GM23338 (cell line): ENCODE measurements around the gene KIF25. TPM values are rescaled to one million over a fixed set of nuclear protein-coding genes. Genes with fewer than 3 reads are reported as not detected.

Experiments used
- ATAC-seq: fragments of 200-7000 bp; cut with Tn5 transposase; 3 replicates; pipeline ENCODE4 v1.9.1; 2020
- DNase-seq: peaks from one replicate; pipeline ENCODE4 v3.0.0-alpha.2; 2015; ENCODE audit warnings: low spot score
- H2AFZ ChIP-seq: fragments of 200-600 bp; sonication (generic); 2 replicates; pipeline ENCODE4 v1.8.0; 2016; ENCODE audit warnings: antibody characterized with exemption, mild to moderate bottlenecking, moderate library complexity
- H3F3A ChIP-seq: fragments of 200-600 bp; sonication (generic); replicated peaks from 2 replicates; pipeline ENCODE4 v1.8.0; 2017; ENCODE audit warnings: antibody characterized with exemption, mixed run types, low read depth
- H3K27ac ChIP-seq: fragments of 200-600 bp; sonication (generic); 2 replicates; pipeline ENCODE4 v1.6.1; 2016; ENCODE audit warnings: low read depth
- H3K27me3 ChIP-seq: fragments of 200-600 bp; sonication (generic); 2 replicates; pipeline ENCODE4 v1.8.0; 2016; ENCODE audit warnings: mild to moderate bottlenecking, mixed run types, moderate library complexity; ENCODE audit not compliant: insufficient read depth
- H3K36me3 ChIP-seq: fragments of 200-600 bp; sonication (generic); 2 replicates; pipeline ENCODE4 v1.8.0; 2016; ENCODE audit warnings: mild to moderate bottlenecking; ENCODE audit not compliant: insufficient read depth
- H3K4me1 ChIP-seq: fragments of 200-600 bp; sonication (generic); 2 replicates; pipeline ENCODE4 v1.8.0; 2016; ENCODE audit warnings: mild to moderate bottlenecking, moderate library complexity; ENCODE audit not compliant: insufficient read depth
- H3K4me2 ChIP-seq: fragments of 200-600 bp; sonication (generic); 2 replicates; pipeline ENCODE4 v1.7.1; 2017; ENCODE audit warnings: mixed run types
- H3K4me3 ChIP-seq: fragments of 200-600 bp; sonication (generic); 2 replicates; pipeline ENCODE4 v1.6.1; 2016; ENCODE audit warnings: mixed run types
- H3K79me2 ChIP-seq: fragments of 200-600 bp; sonication (generic); replicated peaks from 2 replicates; pipeline ENCODE4 v1.8.0; 2017; ENCODE audit warnings: mild to moderate bottlenecking; ENCODE audit not compliant: insufficient read depth
- H3K9me2 ChIP-seq: fragments of 200-600 bp; sonication (generic); 2 replicates; pipeline ENCODE4 v1.8.0; 2017; ENCODE audit not compliant: insufficient read depth
- H4K20me1 ChIP-seq: fragments of 200-600 bp; sonication (generic); replicated peaks from 2 replicates; pipeline ENCODE4 v1.8.0; 2017; ENCODE audit warnings: mild to moderate bottlenecking; ENCODE audit not compliant: insufficient read depth
- H3K27ac Mint-ChIP-seq: 2 replicates; pipeline ENCODE4 v1.8.0; 2020; ENCODE audit warnings: inconsistent platforms, mild to moderate bottlenecking, moderate library complexity, mixed read lengths
- H3K27me3 Mint-ChIP-seq: 3 replicates; pipeline ENCODE4 v1.8.0; 2022; ENCODE audit warnings: low read depth, mild to moderate bottlenecking, moderate library complexity, mixed read lengths, inconsistent platforms; ENCODE audit not compliant: insufficient read depth, poor library complexity
- H3K36me3 Mint-ChIP-seq: 3 replicates; pipeline ENCODE4 v1.8.0; 2021; ENCODE audit warnings: low read depth, mild to moderate bottlenecking, inconsistent platforms, moderate library complexity, mixed read lengths
- H3K4me1 Mint-ChIP-seq: 3 replicates; pipeline ENCODE4 v1.8.0; 2020; ENCODE audit warnings: mild to moderate bottlenecking, inconsistent platforms, mixed read lengths
- H3K4me3 Mint-ChIP-seq: 3 replicates; pipeline ENCODE4 v1.8.0; 2021; ENCODE audit warnings: moderate library complexity, mild to moderate bottlenecking, inconsistent platforms, mixed read lengths
- H3K9me3 Mint-ChIP-seq: 3 replicates; pipeline ENCODE4 v1.8.0; 2020; ENCODE audit warnings: moderate library complexity, mild to moderate bottlenecking, inconsistent platforms, mixed read lengths
- EZH2 ChIP-seq: fragments of 200-600 bp; sonication (generic); IDR thresholded peaks from one replicate; pipeline ENCODE4 v1.8.0; 2017; ENCODE audit warnings: antibody characterized with exemption, mild to moderate bottlenecking, low read depth; ENCODE audit not compliant: unreplicated experiment
- EZH2phosphoT487 ChIP-seq: fragments of 200-600 bp; sonication (generic); IDR thresholded peaks from one replicate; pipeline ENCODE4 v1.8.1; 2018; ENCODE audit warnings: antibody characterized with exemption; ENCODE audit not compliant: unreplicated experiment
- JUNB ChIP-seq: IDR thresholded peaks from one replicate; pipeline ENCODE4 v1.6.1; 2016; ENCODE audit warnings: antibody characterized with exemption; ENCODE audit not compliant: unreplicated experiment
- NANOG ChIP-seq: IDR thresholded peaks from 2 replicates; pipeline ENCODE4 v1.6.1; 2016; ENCODE audit warnings: antibody characterized with exemption, borderline replicate concordance
- POLR2AphosphoS5 ChIP-seq: IDR thresholded peaks from 2 replicates; pipeline ENCODE4 v1.6.1; 2016; ENCODE audit warnings: antibody characterized with exemption, low read depth
- STAT1 ChIP-seq: IDR thresholded peaks from one replicate; pipeline ENCODE4 v1.6.1; 2016; ENCODE audit warnings: antibody characterized with exemption; ENCODE audit not compliant: unreplicated experiment
- ZNF114 ChIP-seq: fragments of 250-450 bp; sonication (Bioruptor Pico); IDR thresholded peaks from 2 replicates; pipeline ENCODE4 v1.5.0; 2020; ENCODE audit warnings: mild to moderate bottlenecking, moderate library complexity
- ZNF331 ChIP-seq: fragments of 250-450 bp; sonication (Bioruptor Pico); IDR thresholded peaks from 2 replicates; pipeline ENCODE4 v1.5.0; 2020; ENCODE audit warnings: low read depth, mild to moderate bottlenecking, moderate library complexity
- polyA plus RNA-seq: library from polyadenylated mRNA; unstranded; fragments of >200 nt; fragmentation: Nextera tagmentation; extraction: Ambion mirVana; gene quantifications from 2 replicates; pipeline ENCODE4 v1.2.1, GENCODE V29; 2016
- total RNA-seq: library from RNA; depleted of rRNA; stranded (reverse); fragments of >200 nt; shearing (Covaris generic); gene quantifications from 2 replicates; pipeline ENCODE4 v1.2.3, GENCODE V29; 2014
- TF ChIP-seq, protein P1 (sequence below): IDR thresholded peaks from one replicate; pipeline ENCODE4 v1.6.1; 2018; ENCODE audit warnings: antibody characterized with exemption; ENCODE audit not compliant: unreplicated experiment
- TF ChIP-seq, protein P2 (sequence below), 2 experiments: fragments of 200-600 bp in 1 of 2; sonication (generic) in 1 of 2; conservative IDR thresholded peaks; 2 replicates each; pipeline versions ENCODE4 v1.5.1 to v1.6.1; 2016 to 2017; ENCODE audit warnings: antibody characterized with exemption in 2 of 2, low read depth in 2 of 2, mild to moderate bottlenecking in 2 of 2, moderate library complexity in 1 of 2
- TF ChIP-seq, protein P3 (sequence below): IDR thresholded peaks from 2 replicates; pipeline ENCODE4 v1.6.1; 2016; ENCODE audit warnings: antibody characterized with exemption

Gene KIF25
- total and polyA plus RNA-seq, 2 experiments from 2014 or later = 0.69 to 0.76 TPM

DNA sequence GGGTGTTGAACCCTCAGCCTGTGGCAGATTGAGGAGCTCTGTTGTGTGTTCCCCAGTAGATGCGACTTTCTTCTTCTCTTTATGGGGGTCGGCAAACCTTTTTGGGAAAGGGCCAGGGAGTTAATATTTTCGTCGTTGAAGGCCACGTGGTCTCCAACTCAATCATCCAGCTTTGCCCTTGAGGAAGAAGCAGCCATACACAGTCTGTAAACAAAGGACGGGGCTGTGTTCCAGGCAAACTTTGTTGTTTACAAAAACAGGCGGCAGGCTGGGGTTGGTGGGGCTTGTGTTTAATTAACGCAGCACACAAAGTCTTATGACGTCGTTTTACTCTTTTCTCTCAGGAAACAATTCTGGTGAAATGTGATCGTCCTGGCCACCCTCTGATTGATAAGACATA, 20.2 kb downstream of the KIF25 start (continued):
- TF ChIP-seq ZNF331 (CRISPR knock-in tag) (no peak), EZH2 (no peak), POLR2AphosphoS5 (no peak), NANOG (no peak)
- TF ChIP-seq, protein P1, sequence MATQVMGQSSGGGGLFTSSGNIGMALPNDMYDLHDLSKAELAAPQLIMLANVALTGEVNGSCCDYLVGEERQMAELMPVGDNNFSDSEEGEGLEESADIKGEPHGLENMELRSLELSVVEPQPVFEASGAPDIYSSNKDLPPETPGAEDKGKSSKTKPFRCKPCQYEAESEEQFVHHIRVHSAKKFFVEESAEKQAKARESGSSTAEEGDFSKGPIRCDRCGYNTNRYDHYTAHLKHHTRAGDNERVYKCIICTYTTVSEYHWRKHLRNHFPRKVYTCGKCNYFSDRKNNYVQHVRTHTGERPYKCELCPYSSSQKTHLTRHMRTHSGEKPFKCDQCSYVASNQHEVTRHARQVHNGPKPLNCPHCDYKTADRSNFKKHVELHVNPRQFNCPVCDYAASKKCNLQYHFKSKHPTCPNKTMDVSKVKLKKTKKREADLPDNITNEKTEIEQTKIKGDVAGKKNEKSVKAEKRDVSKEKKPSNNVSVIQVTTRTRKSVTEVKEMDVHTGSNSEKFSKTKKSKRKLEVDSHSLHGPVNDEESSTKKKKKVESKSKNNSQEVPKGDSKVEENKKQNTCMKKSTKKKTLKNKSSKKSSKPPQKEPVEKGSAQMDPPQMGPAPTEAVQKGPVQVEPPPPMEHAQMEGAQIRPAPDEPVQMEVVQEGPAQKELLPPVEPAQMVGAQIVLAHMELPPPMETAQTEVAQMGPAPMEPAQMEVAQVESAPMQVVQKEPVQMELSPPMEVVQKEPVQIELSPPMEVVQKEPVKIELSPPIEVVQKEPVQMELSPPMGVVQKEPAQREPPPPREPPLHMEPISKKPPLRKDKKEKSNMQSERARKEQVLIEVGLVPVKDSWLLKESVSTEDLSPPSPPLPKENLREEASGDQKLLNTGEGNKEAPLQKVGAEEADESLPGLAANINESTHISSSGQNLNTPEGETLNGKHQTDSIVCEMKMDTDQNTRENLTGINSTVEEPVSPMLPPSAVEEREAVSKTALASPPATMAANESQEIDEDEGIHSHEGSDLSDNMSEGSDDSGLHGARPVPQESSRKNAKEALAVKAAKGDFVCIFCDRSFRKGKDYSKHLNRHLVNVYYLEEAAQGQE = no peak

DNA sequence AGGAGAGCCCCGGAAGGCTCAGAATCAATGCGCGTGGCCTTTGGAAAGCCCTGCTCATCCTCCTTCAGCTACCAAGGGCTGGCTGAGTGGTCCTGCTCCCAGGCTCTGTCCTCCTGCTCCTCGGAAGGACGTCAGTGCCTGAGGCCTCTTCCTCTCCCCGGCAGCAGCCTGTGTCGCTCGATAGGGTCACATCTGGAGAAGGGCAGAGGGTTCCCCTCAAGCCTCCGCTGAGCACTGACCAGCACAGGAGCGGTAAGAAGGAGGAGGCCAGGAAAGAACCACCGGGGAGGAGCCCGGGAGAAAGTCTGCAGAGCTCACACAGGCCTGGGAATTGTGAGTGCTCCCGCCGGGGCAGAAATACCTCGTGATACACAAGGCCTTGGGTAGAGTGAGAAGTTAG, 21.2 kb downstream of the KIF25 start:
- peaks cover 9% of the 10 kb centered on the region; the same call in 2 of the 3 replicates for H3K4me1 Mint-ChIP-seq
- no peak for ATAC-seq
- DNase-seq = no peak
- no peaks in the 10 kb centered on the region for H3K9me2 ChIP-seq
- no peak overlapping the region for H3K4me3 Mint-ChIP-seq
- H3K4me1 ChIP-seq = no peaks in the 10 kb centered on the region
- no peaks in the 10 kb centered on the region; the same call in 2 of the 3 replicates for H3K9me3 Mint-ChIP-seq
- no peak overlapping the region for H2AFZ ChIP-seq
- H3K27ac ChIP-seq = no peak overlapping the region
- no peaks in the 10 kb centered on the region for H3K27me3 Mint-ChIP-seq
- no peaks in the 10 kb centered on the region for H4K20me1 ChIP-seq
- no peak overlapping the region for H3K4me3 ChIP-seq
- H3K36me3 ChIP-seq = no peaks in the 10 kb centered on the region
- no peaks in the 10 kb centered on the region for H3K79me2 ChIP-seq
- H3F3A ChIP-seq = no peaks in the 10 kb centered on the region
- H3K36me3 Mint-ChIP-seq = no peaks in the 10 kb centered on the region
- H3K27me3 ChIP-seq = no peaks in the 10 kb centered on the region
- no peak overlapping the region for H3K27ac Mint-ChIP-seq
- no peak overlapping the region for H3K4me2 ChIP-seq
- TF ChIP-seq POLR2AphosphoS5 (no peak), EZH2 (no peak), JUNB (no peak), EZH2phosphoT487 (no peak), NANOG (no peak), ZNF114 (CRISPR knock-in tag) (no peak), STAT1 (no peak), ZNF331 (CRISPR knock-in tag) (no peak)
- TF ChIP-seq, protein P2, sequence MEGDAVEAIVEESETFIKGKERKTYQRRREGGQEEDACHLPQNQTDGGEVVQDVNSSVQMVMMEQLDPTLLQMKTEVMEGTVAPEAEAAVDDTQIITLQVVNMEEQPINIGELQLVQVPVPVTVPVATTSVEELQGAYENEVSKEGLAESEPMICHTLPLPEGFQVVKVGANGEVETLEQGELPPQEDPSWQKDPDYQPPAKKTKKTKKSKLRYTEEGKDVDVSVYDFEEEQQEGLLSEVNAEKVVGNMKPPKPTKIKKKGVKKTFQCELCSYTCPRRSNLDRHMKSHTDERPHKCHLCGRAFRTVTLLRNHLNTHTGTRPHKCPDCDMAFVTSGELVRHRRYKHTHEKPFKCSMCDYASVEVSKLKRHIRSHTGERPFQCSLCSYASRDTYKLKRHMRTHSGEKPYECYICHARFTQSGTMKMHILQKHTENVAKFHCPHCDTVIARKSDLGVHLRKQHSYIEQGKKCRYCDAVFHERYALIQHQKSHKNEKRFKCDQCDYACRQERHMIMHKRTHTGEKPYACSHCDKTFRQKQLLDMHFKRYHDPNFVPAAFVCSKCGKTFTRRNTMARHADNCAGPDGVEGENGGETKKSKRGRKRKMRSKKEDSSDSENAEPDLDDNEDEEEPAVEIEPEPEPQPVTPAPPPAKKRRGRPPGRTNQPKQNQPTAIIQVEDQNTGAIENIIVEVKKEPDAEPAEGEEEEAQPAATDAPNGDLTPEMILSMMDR (conservative IDR thresholded peaks at IDR 0.05; ENCODE audit: low read depth in 2 of 2) = no peak
- TF ChIP-seq, protein P3, sequence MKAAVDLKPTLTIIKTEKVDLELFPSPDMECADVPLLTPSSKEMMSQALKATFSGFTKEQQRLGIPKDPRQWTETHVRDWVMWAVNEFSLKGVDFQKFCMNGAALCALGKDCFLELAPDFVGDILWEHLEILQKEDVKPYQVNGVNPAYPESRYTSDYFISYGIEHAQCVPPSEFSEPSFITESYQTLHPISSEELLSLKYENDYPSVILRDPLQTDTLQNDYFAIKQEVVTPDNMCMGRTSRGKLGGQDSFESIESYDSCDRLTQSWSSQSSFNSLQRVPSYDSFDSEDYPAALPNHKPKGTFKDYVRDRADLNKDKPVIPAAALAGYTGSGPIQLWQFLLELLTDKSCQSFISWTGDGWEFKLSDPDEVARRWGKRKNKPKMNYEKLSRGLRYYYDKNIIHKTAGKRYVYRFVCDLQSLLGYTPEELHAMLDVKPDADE = no peak
- TF ChIP-seq, protein P1 = no peak
